ENCODE measurements around the gene EGLN2.
A peak's percentile ranks its signal among the peaks of the same experiment; 100 is the strongest.

The EGLN2 gene

GRCh38 chr19:40805258-40805868 lies 6.4 kb downstream of the EGLN2 start:
- TF ChIP-seq CTCF (IDR thresholded peaks at IDR 0.05; ENCODE audit: extremely low read depth, insufficient read depth, missing control alignments) = no peak
- in situ Hi-C loops (cut with MboI; ENCODE audit: low pct_unique_long_range_greater_than_20kb, low sequenced_read_pairs, unreplicated experiment) = no loop called here
- DNase-seq (ENCODE audit: low spot score) = no peak

GRCh38 chr19:40806423-40807146 lies 7.6 kb downstream of the EGLN2 start:
- peak; percentile 88 for DNase-seq (ENCODE audit: low spot score)
- TF ChIP-seq CTCF (IDR thresholded peaks at IDR 0.05; ENCODE audit: extremely low read depth, insufficient read depth, missing control alignments) = peak; percentile 92
- in situ Hi-C loops (cut with MboI; ENCODE audit: low pct_unique_long_range_greater_than_20kb, low sequenced_read_pairs, unreplicated experiment) = no loop called here

- no peak for DNase-seq (ENCODE audit: low spot score)
- in situ Hi-C loops (cut with MboI; ENCODE audit: low pct_unique_long_range_greater_than_20kb, low sequenced_read_pairs, unreplicated experiment) = no loop called here
- TF ChIP-seq CTCF (IDR thresholded peaks at IDR 0.05; ENCODE audit: extremely low read depth, insufficient read depth, missing control alignments) = peak; percentile 22
These were observed 8.4 kb downstream of the EGLN2 start for GRCh38 chr19:40807147-40808020.

GRCh38 chr19:40808021-40808325 lies 9.0 kb downstream of the EGLN2 start:
- DNase-seq (ENCODE audit: low spot score) = no peak
- no peak for TF ChIP-seq CTCF (IDR thresholded peaks at IDR 0.05; ENCODE audit: extremely low read depth, insufficient read depth, missing control alignments)
- in situ Hi-C loops (cut with MboI; ENCODE audit: low pct_unique_long_range_greater_than_20kb, low sequenced_read_pairs, unreplicated experiment) = no loop called here

- in situ Hi-C loops (cut with MboI; ENCODE audit: low pct_unique_long_range_greater_than_20kb, low sequenced_read_pairs, unreplicated experiment) = no loop called here
- TF ChIP-seq CTCF (IDR thresholded peaks at IDR 0.05; ENCODE audit: extremely low read depth, insufficient read depth, missing control alignments) = no peak
- DNase-seq (ENCODE audit: low spot score) = no peak
These were observed 9.5 kb downstream of the EGLN2 start for GRCh38 chr19:40808497-40808896.

- TF ChIP-seq CTCF (IDR thresholded peaks at IDR 0.05; ENCODE audit: extremely low read depth, insufficient read depth, missing control alignments) = no peak
- DNase-seq (ENCODE audit: low spot score) = no peak
- in situ Hi-C loops (cut with MboI; ENCODE audit: low pct_unique_long_range_greater_than_20kb, low sequenced_read_pairs, unreplicated experiment) = loop anchor here (10.0 kb wide), 1 partner anchor 155 kb away; no protein-coding TSS in a partner anchor
These were observed 10.5 kb downstream of the EGLN2 start for GRCh38 chr19:40809358-40810086.
